ENCODE measurements around the gene GJE1. TPM values are rescaled to one million over a fixed set of nuclear protein-coding genes. Genes with fewer than 3 reads are reported as not detected.

Gene GJE1
- total RNA-seq, 2 donors from 2014 or later = not detected

DNA sequence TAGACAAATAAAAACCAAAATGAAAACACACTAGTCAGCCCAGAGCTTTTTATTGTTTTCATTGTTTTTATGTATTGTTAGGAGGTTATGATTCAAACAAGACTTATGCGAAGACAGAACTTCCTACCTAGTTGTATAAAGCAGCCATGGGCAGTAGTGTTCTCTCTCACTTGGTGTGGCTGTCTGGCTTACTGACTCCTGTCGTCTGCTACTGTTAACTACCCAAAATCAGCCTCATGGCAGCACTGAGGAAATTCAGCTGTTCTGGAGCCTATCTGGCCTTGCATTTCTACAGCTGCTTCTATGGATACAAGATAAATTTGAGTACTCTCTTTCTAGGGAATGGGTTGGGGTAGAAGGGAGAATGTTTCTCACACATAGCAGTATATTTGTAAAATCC is 34.8 kb downstream of the GJE1 start:
- Histone ChIP-seq H3K27me3 (ENCODE audit: control insufficient read depth, insufficient read depth, low read length, poor library complexity, severe bottlenecking) (no peaks in the 10 kb centered on the region), H3K4me1 (ENCODE audit: control insufficient read depth, insufficient read depth, low read length) (no peaks in the 10 kb centered on the region), H3K27ac (ENCODE audit: low read depth, low read length) (no peak overlapping the region), H3K4me3 (ENCODE audit: low read length) (no peak overlapping the region), H3K9ac (ENCODE audit: extremely low read depth, low read length, poor library complexity, severe bottlenecking) (no peak overlapping the region), H3K9me3 (ENCODE audit: control insufficient read depth, low read length) (no peaks in the 10 kb centered on the region), H3K36me3 (ENCODE audit: control insufficient read depth, insufficient read depth, low read length) (peaks cover 51% of the 10 kb centered on the region)
- peaks cover 31% of the 10 kb centered on the region for H3K36me3 Mint-ChIP-seq (ENCODE audit: low read depth)
- 90 to 97% methylated on average over 2 of the region's 2 CpGs for WGBS, 2 experiments (ENCODE audit: insufficient coverage in 1 of 2, insufficient read length in 1 of 2)
- H3K27me3 Mint-ChIP-seq (ENCODE audit: insufficient read depth) = no peaks in the 10 kb centered on the region
- peak overlapping the region; percentile 24 for H3K27ac Mint-ChIP-seq
- no peak overlapping the region for H3K4me3 Mint-ChIP-seq
- no peak for DNase-seq
- no peaks in the 10 kb centered on the region for H3K9me3 Mint-ChIP-seq
- peaks cover 16% of the 10 kb centered on the region for H3K4me1 Mint-ChIP-seq
- TF ChIP-seq, protein P1, sequence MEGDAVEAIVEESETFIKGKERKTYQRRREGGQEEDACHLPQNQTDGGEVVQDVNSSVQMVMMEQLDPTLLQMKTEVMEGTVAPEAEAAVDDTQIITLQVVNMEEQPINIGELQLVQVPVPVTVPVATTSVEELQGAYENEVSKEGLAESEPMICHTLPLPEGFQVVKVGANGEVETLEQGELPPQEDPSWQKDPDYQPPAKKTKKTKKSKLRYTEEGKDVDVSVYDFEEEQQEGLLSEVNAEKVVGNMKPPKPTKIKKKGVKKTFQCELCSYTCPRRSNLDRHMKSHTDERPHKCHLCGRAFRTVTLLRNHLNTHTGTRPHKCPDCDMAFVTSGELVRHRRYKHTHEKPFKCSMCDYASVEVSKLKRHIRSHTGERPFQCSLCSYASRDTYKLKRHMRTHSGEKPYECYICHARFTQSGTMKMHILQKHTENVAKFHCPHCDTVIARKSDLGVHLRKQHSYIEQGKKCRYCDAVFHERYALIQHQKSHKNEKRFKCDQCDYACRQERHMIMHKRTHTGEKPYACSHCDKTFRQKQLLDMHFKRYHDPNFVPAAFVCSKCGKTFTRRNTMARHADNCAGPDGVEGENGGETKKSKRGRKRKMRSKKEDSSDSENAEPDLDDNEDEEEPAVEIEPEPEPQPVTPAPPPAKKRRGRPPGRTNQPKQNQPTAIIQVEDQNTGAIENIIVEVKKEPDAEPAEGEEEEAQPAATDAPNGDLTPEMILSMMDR (conservative IDR thresholded peaks at IDR 0.05) = no peak

DNA sequence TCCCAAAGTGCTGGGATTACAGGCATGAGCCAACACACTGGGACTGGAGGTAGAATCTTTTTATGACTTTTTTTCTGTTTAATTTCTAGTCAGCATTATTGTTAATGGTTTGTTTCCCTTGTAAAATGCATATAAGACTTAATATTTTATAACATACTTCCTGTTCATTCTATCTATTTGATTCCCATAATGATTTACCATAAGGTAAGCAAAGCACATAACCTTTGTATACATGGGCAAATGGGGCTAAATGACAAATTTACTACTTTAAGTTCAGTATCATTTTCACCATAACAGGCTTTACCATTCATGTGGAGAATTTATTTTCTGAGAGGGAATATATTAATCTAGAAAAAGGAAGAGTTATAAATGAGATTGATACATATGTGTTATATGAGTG is 38.6 kb downstream of the GJE1 start:
- no peaks in the 10 kb centered on the region for H3K4me1 ChIP-seq (ENCODE audit: control insufficient read depth, insufficient read depth, low read length)
- H3K27me3 ChIP-seq (ENCODE audit: control insufficient read depth, insufficient read depth, low read length, poor library complexity, severe bottlenecking) = no peaks in the 10 kb centered on the region
- Mint-ChIP-seq H3K27me3 (ENCODE audit: insufficient read depth) (no peaks in the 10 kb centered on the region), H3K4me1 (no peaks in the 10 kb centered on the region), H3K36me3 (ENCODE audit: low read depth) (peaks cover 47% of the 10 kb centered on the region), H3K9me3 (no peaks in the 10 kb centered on the region), H3K27ac (no peak overlapping the region), H3K4me3 (no peak overlapping the region)
- no peak for DNase-seq
- H3K36me3 ChIP-seq (ENCODE audit: control insufficient read depth, insufficient read depth, low read length) = peaks cover 67% of the 10 kb centered on the region
- no peak overlapping the region for H3K4me3 ChIP-seq (ENCODE audit: low read length)
- no peak overlapping the region for H3K9ac ChIP-seq (ENCODE audit: extremely low read depth, low read length, poor library complexity, severe bottlenecking)
- H3K9me3 ChIP-seq (ENCODE audit: control insufficient read depth, low read length) = no peaks in the 10 kb centered on the region
- no peak overlapping the region for H3K27ac ChIP-seq (ENCODE audit: low read depth, low read length)
- TF ChIP-seq, protein P1 (conservative IDR thresholded peaks at IDR 0.05) = no peak

DNA sequence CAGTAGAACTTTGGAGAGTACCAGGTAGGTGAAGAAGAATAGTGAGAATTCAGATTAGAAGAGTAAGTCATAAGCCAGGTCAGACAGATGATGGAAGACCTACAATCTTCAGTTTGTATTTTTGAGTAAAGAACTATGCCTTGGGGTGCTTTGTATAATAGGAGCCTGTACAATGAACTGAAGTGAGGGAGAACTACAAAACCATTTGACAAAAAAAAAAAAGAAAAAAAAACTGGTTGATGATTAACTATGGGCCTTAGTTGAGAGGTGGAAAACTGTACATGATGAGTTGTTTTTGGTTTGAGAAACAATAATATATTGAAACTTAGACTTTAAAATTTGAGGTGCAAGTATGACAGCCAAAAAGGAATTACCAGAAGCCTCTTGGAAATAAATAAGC is 40.0 kb downstream of the GJE1 start:
- no peaks in the 10 kb centered on the region for H3K4me1 Mint-ChIP-seq

More for the DNA sequence above, 40.0 kb downstream of the GJE1 start:
- no peak overlapping the region for H3K27ac Mint-ChIP-seq
- TF ChIP-seq, protein P1 (conservative IDR thresholded peaks at IDR 0.05) = no peak
- Histone ChIP-seq H3K27me3 (ENCODE audit: control insufficient read depth, insufficient read depth, low read length, poor library complexity, severe bottlenecking) (no peaks in the 10 kb centered on the region), H3K9ac (ENCODE audit: extremely low read depth, low read length, poor library complexity, severe bottlenecking) (no peak overlapping the region), H3K4me3 (ENCODE audit: low read length) (no peak overlapping the region), H3K36me3 (ENCODE audit: control insufficient read depth, insufficient read depth, low read length) (peaks cover 66% of the 10 kb centered on the region), H3K9me3 (ENCODE audit: control insufficient read depth, low read length) (no peaks in the 10 kb centered on the region), H3K27ac (ENCODE audit: low read depth, low read length) (no peak overlapping the region), H3K4me1 (ENCODE audit: control insufficient read depth, insufficient read depth, low read length) (no peaks in the 10 kb centered on the region)
- H3K36me3 Mint-ChIP-seq (ENCODE audit: low read depth) = peaks cover 41% of the 10 kb centered on the region
- no peak overlapping the region for H3K4me3 Mint-ChIP-seq
- H3K27me3 Mint-ChIP-seq (ENCODE audit: insufficient read depth) = no peaks in the 10 kb centered on the region
- H3K9me3 Mint-ChIP-seq = no peaks in the 10 kb centered on the region
- no peak for DNase-seq

Data from endodermal cell (in vitro differentiated cells).